ENCODE data around the gene CPLANE1.
"Not testable (repeated sequence)": the region's sequence is repeated elsewhere in the genome, so short reads cannot be mapped to it uniquely, and the experiment has no call there.

The CPLANE1 gene

DNA sequence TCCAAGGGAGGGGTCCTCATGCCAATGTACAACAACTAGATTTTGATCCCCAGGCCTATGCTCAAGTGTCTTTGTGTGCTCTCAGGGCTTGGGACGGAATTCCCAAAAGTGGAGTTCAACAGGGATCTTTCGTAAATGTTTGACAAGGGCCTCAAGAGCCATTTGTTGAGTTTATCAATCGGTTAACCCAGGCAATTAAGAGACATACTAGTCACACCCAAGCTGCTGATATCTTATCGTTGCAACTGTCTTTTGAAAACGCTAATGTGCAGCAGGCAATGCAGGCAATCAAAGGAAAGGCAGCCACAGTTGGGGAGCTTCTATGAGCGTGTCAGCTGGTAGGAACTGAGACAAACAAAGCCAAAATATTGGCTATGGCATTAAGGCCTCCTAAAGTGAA lies 161.2 kb downstream of the CPLANE1 start:
- CTCF ChIA-PET = no interaction called here
- Mint-ChIP-seq H3K36me3 (peaks cover 8% of the 10 kb centered on the region), H3K9me3 (no peaks in the 10 kb centered on the region), H3K27ac (no peak overlapping the region), H3K27me3 (no peaks in the 10 kb centered on the region), H3K4me3 (no peak overlapping the region), H3K4me1 (no peaks in the 10 kb centered on the region)
- DNase-seq = no peak

- Mint-ChIP-seq H3K27ac (no peak overlapping the region), H3K36me3 (peaks cover 9% of the 10 kb centered on the region)
These were observed 162.6 kb downstream of the CPLANE1 start for GRCh38 chr5:37086466-37087173.

DNA sequence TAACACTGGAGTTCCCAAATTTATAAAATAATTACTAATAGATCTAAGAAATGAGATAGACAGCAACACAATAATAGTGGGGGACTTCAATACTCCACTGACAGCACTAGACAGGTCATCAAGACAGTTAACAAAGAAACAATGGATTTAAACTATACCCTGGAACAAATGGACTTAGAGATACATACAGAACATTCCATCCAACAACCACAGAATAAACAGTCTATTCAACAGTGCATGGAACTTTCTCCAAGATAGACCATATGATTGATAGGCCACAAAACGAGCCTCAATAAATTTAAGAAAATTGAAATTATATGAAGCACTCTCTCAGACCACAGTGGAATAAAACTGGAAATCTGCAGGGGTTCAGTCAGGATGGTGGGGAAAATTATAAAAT lies 163.2 kb downstream of the CPLANE1 start:
- H3K36me3 Mint-ChIP-seq, DNase-seq, H3K27ac Mint-ChIP-seq, H3K4me1 Mint-ChIP-seq, H3K4me3 Mint-ChIP-seq, H3K9me3 Mint-ChIP-seq, CTCF ChIA-PET, H3K27me3 Mint-ChIP-seq: not testable (repeated sequence)

More at GRCh38 chr5:37086466-37087173, 162.6 kb downstream of the CPLANE1 start:
- Mint-ChIP-seq H3K9me3 (no peaks in the 10 kb centered on the region), H3K4me1 (no peaks in the 10 kb centered on the region), H3K27me3 (no peaks in the 10 kb centered on the region), H3K4me3 (no peak overlapping the region)
- CTCF ChIA-PET = no interaction called here
- no peak for DNase-seq

GRCh38 chr5:37082977-37083376 lies 166.2 kb downstream of the CPLANE1 start:
- H3K9me3 Mint-ChIP-seq, H3K27ac Mint-ChIP-seq, H3K4me1 Mint-ChIP-seq, H3K27me3 Mint-ChIP-seq, DNase-seq, H3K4me3 Mint-ChIP-seq, CTCF ChIA-PET: not testable (repeated sequence)
- H3K36me3 Mint-ChIP-seq = peaks cover 13% of the 10 kb centered on the region

DNA sequence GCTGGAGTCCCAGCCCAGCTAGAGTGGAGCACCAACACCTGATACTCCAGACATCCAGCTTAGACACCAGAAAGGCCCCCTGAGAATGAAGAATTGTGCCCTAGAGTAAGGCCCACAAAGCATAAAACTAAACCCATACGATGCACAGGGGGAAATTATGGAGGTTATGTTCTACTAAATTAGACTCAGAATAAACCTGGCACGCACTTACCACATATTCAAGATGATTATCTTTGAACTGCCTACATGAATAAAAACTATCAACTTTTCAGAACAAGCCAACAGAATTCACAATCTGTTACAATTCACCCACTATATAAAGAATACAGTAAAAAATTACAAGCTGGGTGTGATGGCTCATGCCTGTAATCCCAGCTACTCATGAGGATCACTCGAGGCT lies 168.5 kb downstream of the CPLANE1 start:
- CTCF ChIA-PET = no interaction called here
- DNase-seq = no peak
- H3K9me3 Mint-ChIP-seq = no peaks in the 10 kb centered on the region

DNA sequence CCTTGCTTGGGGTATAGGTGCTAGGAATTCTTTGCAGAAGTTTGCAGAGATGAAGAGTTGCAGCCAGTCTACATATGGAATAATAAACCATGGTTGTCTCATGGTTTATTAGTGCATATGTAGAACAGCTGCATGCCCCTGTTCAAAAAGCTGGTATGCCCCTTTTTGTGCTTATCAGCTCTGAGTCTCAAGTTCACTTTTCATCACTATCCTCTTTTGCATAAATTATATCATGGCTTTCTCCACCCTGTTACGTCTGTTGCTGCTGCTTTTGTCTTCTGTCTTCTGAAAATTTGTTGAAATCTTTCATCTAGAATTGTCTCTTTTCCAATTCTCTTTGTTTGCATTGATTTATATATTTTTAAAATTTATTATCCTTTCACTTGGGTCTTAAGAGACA lies 172.0 kb downstream of the CPLANE1 start:
- Mint-ChIP-seq H3K36me3 (peaks cover 7% of the 10 kb centered on the region), H3K4me3 (no peak overlapping the region), H3K27ac (no peak overlapping the region), H3K9me3 (no peaks in the 10 kb centered on the region), H3K4me1 (no peaks in the 10 kb centered on the region), H3K27me3 (no peaks in the 10 kb centered on the region)
- CTCF ChIA-PET = no interaction called here
- DNase-seq = no peak

More for the DNA sequence above, 168.5 kb downstream of the CPLANE1 start:
- no peaks in the 10 kb centered on the region for H3K27me3 Mint-ChIP-seq
- H3K27ac Mint-ChIP-seq = no peak overlapping the region
- no peak overlapping the region for H3K4me3 Mint-ChIP-seq
- peaks cover 13% of the 10 kb centered on the region for H3K36me3 Mint-ChIP-seq
- no peaks in the 10 kb centered on the region for H3K4me1 Mint-ChIP-seq

DNA sequence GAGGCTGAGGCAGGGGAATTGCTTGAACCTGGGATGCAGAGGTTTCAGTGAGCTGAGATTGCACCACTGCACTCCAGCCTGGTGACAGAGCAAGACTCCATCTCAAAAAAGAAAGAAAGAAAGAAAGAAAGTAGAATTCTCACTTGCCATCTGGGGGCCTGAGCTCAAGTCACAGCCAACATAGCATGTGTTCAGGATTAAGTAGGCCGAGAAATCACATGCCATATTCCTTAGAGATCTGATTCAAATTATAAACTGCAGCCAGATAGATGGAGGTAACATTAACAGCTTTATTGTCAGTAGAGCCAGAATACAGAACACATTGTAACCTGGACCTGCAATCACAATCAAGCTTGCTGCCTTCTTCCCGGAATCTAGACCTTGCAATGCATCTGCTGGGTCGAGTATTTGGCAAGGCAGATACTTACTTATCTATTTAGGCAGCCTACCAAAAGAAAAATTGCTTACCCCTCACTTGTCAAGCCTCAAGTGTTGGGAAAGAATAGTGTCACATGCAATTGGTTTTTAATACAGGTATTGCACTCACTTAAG lies 173.7 kb downstream of the CPLANE1 start:
- no peaks in the 10 kb centered on the region for H3K4me1 Mint-ChIP-seq
- H3K9me3 Mint-ChIP-seq = no peaks in the 10 kb centered on the region
- peaks cover 7% of the 10 kb centered on the region for H3K36me3 Mint-ChIP-seq
- no peak for DNase-seq
- CTCF ChIA-PET = no interaction called here
- H3K27me3 Mint-ChIP-seq = no peaks in the 10 kb centered on the region
- H3K27ac Mint-ChIP-seq = no peak overlapping the region
- H3K4me3 Mint-ChIP-seq = no peak overlapping the region

- no peak overlapping the region for H3K27ac Mint-ChIP-seq
- H3K36me3 Mint-ChIP-seq = no peaks in the 10 kb centered on the region
- no peaks in the 10 kb centered on the region for H3K27me3 Mint-ChIP-seq
- no peaks in the 10 kb centered on the region for H3K9me3 Mint-ChIP-seq
- CTCF ChIA-PET = interaction anchor here (0.6 to 0.7 kb wide), 2 partner anchors 140 to 1570 kb away, joined by 3 read pairs; no protein-coding TSS in a partner anchor
- H3K4me3 Mint-ChIP-seq = no peak overlapping the region
- DNase-seq = no peak
- H3K4me1 Mint-ChIP-seq = no peaks in the 10 kb centered on the region
These were observed 177.1 kb downstream of the CPLANE1 start for GRCh38 chr5:37071901-37072581.

DNA sequence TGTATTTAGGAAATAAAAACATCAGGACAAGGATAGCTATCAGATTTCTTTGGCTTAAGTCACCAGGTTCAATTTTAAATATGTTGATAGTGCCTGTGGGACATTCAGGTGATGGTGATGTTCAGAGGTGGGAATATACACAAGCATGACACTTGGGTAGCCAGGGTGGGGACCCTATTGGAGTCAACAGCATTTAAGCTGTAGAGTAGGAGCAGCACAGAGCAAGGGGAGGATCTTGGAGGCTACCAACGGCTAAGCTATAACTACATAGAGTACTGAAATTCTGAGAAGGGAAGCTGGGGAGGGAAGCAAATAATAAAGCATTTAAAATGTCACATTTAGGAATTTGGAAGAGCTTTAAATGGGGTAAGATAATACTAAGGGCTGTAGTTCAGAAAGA lies 177.7 kb downstream of the CPLANE1 start:
- H3K27me3 Mint-ChIP-seq = no peaks in the 10 kb centered on the region
- H3K4me3 Mint-ChIP-seq = no peak overlapping the region
- CTCF ChIA-PET = interaction anchor here (0.6 to 0.7 kb wide), 2 partner anchors 141 to 1569 kb away, joined by 3 read pairs; no protein-coding TSS in a partner anchor
- H3K4me1 Mint-ChIP-seq = no peaks in the 10 kb centered on the region
- no peak for DNase-seq
- H3K36me3 Mint-ChIP-seq = no peaks in the 10 kb centered on the region
- no peak overlapping the region for H3K27ac Mint-ChIP-seq
- H3K9me3 Mint-ChIP-seq = no peaks in the 10 kb centered on the region

- CTCF ChIA-PET = no interaction called here
- no peak overlapping the region for H3K27ac Mint-ChIP-seq
- peaks cover 30% of the 10 kb centered on the region for H3K36me3 Mint-ChIP-seq
- DNase-seq = no peak
- H3K4me3 Mint-ChIP-seq = no peak overlapping the region
- H3K4me1 Mint-ChIP-seq = no peaks in the 10 kb centered on the region
- H3K27me3 Mint-ChIP-seq = no peaks in the 10 kb centered on the region
- no peaks in the 10 kb centered on the region for H3K9me3 Mint-ChIP-seq
These were observed 184.7 kb downstream of the CPLANE1 start for GRCh38 chr5:37064442-37064841.

- Mint-ChIP-seq H3K27ac (no peak overlapping the region), H3K4me1 (no peaks in the 10 kb centered on the region), H3K36me3 (peaks cover 34% of the 10 kb centered on the region), H3K9me3 (no peaks in the 10 kb centered on the region), H3K27me3 (no peaks in the 10 kb centered on the region), H3K4me3 (no peak overlapping the region)
- no peak for DNase-seq
- CTCF ChIA-PET = no interaction called here
These were observed 185.4 kb downstream of the CPLANE1 start for GRCh38 chr5:37063739-37064138.

DNA sequence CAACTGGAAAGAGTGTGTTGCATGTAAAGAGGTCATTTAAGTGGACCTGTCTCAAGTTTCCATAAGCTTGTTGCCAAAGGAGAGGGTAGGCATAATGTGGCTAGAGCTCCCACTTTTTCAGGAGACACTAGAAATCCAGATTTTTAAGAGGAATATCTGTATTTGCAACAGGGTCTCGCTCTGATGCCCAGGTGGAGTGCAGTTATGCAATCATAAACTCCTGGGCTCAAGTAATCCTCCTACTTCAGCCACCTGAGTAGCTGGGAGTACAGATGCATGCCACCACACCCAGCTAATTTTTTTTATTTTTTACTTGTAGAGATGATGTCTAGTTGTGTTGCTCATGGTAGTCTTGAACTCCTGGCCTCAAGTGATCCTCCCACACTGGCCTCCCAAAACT lies 189.1 kb downstream of the CPLANE1 start:
- no peak for DNase-seq
- CTCF ChIA-PET = interaction anchor here (0.6 kb wide), 1 partner anchor 10 kb away, joined by 5 read pairs; no protein-coding TSS in a partner anchor
- H3K36me3 Mint-ChIP-seq = peaks cover 49% of the 10 kb centered on the region
- H3K4me1 Mint-ChIP-seq = no peaks in the 10 kb centered on the region
- H3K4me3 Mint-ChIP-seq = no peak overlapping the region
- H3K9me3 Mint-ChIP-seq = no peaks in the 10 kb centered on the region
- no peaks in the 10 kb centered on the region for H3K27me3 Mint-ChIP-seq
- H3K27ac Mint-ChIP-seq = peak overlapping the region; percentile 2

DNA sequence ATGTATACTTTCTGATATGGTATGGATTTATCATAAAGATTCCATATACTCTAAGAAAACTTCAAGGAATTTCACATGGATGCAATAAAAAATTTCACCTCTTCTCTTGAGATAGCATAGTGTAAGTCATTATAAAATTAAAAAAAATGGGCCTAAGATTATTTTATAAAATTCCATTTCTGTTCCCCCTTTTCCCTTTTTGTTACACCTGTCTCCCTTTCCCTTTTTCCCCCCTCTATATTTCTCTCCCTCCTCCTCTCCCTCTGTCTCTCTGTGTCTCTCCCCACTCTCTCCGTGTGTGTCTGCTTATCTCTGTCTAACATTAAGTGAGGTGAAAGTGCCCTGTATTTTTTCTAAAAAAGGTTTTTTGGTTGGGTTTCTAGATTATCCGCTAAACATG lies 192.4 kb downstream of the CPLANE1 start:
- no peak for DNase-seq
- no peaks in the 10 kb centered on the region for H3K4me1 Mint-ChIP-seq
- H3K9me3 Mint-ChIP-seq = no peaks in the 10 kb centered on the region
- CTCF ChIA-PET = no interaction called here
- H3K27ac Mint-ChIP-seq = peak overlapping the region; percentile 13
- no peaks in the 10 kb centered on the region for H3K27me3 Mint-ChIP-seq
- H3K36me3 Mint-ChIP-seq = peaks cover 49% of the 10 kb centered on the region
- no peak overlapping the region for H3K4me3 Mint-ChIP-seq

Measured in activated naive CD4-positive, alpha-beta T cell treated with anti-CD3 and anti-CD28 coated beads, Interleukin-2, amount 10 ng/mL, durations not matched to agents 7 days and 5 days (primary cell).